RWPE2 (cell line): ENCODE results near the gene RLF.

ENCODE experiments used
- ATAC-seq: fragments of 200-7000 bp; cut with Tn5 transposase; 3 replicates; pipeline ENCODE4 v1.9.1; 2021; ENCODE audit warnings: low read depth
- DNase-seq: peaks from one replicate; pipeline ENCODE4 v3.0.0-alpha.2; 2020; ENCODE audit warnings: low spot score
- H3K27ac ChIP-seq: fragments of 450-650 bp; 2 replicates; pipeline ENCODE4 v1.5.1; 2017; ENCODE audit warnings: mild to moderate bottlenecking; ENCODE audit not compliant: poor library complexity, severe bottlenecking
- H3K27me3 ChIP-seq: fragments of 250-450 bp; sonication (Bioruptor Pico); 2 replicates; pipeline ENCODE4 v1.5.1; 2021; ENCODE audit warnings: mild to moderate bottlenecking, moderate library complexity; ENCODE audit not compliant: insufficient read depth, poor library complexity, severe bottlenecking
- H3K36me3 ChIP-seq: fragments of 250-450 bp; sonication (Bioruptor Pico); 2 replicates; pipeline ENCODE4 v1.5.1; 2020; ENCODE audit warnings: low read depth, mild to moderate bottlenecking, moderate library complexity
- H3K4me1 ChIP-seq: fragments of 250-450 bp; sonication (Bioruptor Pico); 2 replicates; pipeline ENCODE4 v1.5.1; 2021; ENCODE audit warnings: mild to moderate bottlenecking, moderate library complexity; ENCODE audit not compliant: insufficient read depth, poor library complexity, severe bottlenecking
- H3K4me3 ChIP-seq: fragments of 250-450 bp; sonication (Bioruptor Pico); 2 replicates; pipeline ENCODE4 v1.5.1; 2021; ENCODE audit warnings: mild to moderate bottlenecking, moderate library complexity; ENCODE audit not compliant: severe bottlenecking
- H3K9me3 ChIP-seq: fragments of 250-450 bp; sonication (Bioruptor Pico); 2 replicates; pipeline ENCODE4 v1.5.1; 2021; ENCODE audit warnings: mild to moderate bottlenecking, moderate library complexity; ENCODE audit not compliant: severe bottlenecking
- CTCF ChIP-seq: fragments of 450-650 bp; IDR thresholded peaks from one replicate; pipeline ENCODE4 v1.5.1; 2017; ENCODE audit warnings: mild to moderate bottlenecking, moderate library complexity; ENCODE audit not compliant: poor library complexity, severe bottlenecking

The RLF gene

GRCh38 chr1:40141878-40142535 is 19.2 kb upstream of the RLF start:
- Histone ChIP-seq H3K27ac (no peak overlapping the region), H3K27me3 (no peaks in the 10 kb centered on the region), H3K4me3 (no peak overlapping the region), H3K9me3 (no peaks in the 10 kb centered on the region), H3K4me1 (no peaks in the 10 kb centered on the region), H3K36me3 (no peaks in the 10 kb centered on the region)
- DNase-seq (no peak), ATAC-seq (no peak)
- no peak for TF ChIP-seq CTCF

GRCh38 chr1:40143891-40144575 is 17.2 kb upstream of the RLF start:
- no peak for DNase-seq

DNA sequence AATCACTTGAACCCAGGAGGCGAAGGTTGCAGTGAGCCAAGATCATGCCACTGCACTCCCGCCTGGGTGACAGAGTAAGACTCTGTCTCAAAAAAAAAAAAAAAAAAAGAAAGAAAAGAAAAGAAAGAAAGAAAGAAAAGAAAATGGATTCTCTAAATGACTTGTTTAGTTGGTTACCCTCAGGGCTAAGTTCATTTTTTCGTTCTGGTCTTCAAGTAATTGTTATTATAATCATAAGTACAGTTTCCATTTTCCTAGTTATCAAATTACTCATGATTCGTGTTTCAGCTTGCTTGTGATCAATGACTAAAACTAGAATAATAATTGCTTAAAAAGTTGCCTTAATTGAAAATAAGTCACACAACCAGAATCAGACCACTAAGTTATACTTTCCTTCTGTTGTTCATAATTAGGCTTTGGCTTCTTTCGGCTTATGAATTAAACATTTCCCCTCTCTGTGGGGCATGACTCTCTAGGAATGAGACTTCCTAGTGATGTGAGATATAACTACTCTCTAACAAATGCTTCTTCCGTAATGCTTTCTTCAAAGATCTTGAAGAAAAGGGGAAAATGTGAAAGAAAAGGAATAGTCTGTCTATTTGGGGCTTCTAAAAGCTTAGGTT is 9.6 kb upstream of the RLF start:
- Histone ChIP-seq H3K36me3 (no peaks in the 10 kb centered on the region), H3K27me3 (no peaks in the 10 kb centered on the region), H3K4me3 (no peak overlapping the region), H3K4me1 (no peaks in the 10 kb centered on the region), H3K9me3 (no peaks in the 10 kb centered on the region), H3K27ac (no peak overlapping the region)
- DNase-seq: no peak
- ATAC-seq: no peak
- no peak for TF ChIP-seq CTCF

More at GRCh38 chr1:40143891-40144575, 17.2 kb upstream of the RLF start:
- Histone ChIP-seq H3K27me3 (no peaks in the 10 kb centered on the region), H3K4me1 (no peaks in the 10 kb centered on the region), H3K9me3 (no peaks in the 10 kb centered on the region), H3K27ac (no peak overlapping the region), H3K4me3 (no peak overlapping the region), H3K36me3 (no peaks in the 10 kb centered on the region)
- TF ChIP-seq CTCF: peak; percentile 86
- ATAC-seq: peak; percentile 97

GRCh38 chr1:40153073-40153770 is 8.0 kb upstream of the RLF start:
- no peaks in the 10 kb centered on the region for H3K9me3 ChIP-seq
- H3K27me3 ChIP-seq: no peaks in the 10 kb centered on the region
- ATAC-seq (peak; percentile 54; the same call in 1 of the 3 replicates), DNase-seq (no peak)
- peak; percentile 83 for TF ChIP-seq CTCF
- no peaks in the 10 kb centered on the region for H3K4me1 ChIP-seq
- no peak overlapping the region for H3K27ac ChIP-seq
- H3K4me3 ChIP-seq: no peak overlapping the region
- no peaks in the 10 kb centered on the region for H3K36me3 ChIP-seq
